GM15510 (cell line): ENCODE data around the gene RBM41.

ENCODE experiments used
- POLR2A ChIP-seq: IDR thresholded peaks from 3 replicates; pipeline ENCODE4 v1.6.1; 2011; ENCODE audit warnings: borderline replicate concordance; ENCODE audit not compliant: insufficient read length; ENCODE audit errors: extremely low read depth

The RBM41 gene

GRCh38 chrX:107054978-107055377, 63.6 kb downstream of the RBM41 start:
- TF ChIP-seq POLR2A = no peak

DNA sequence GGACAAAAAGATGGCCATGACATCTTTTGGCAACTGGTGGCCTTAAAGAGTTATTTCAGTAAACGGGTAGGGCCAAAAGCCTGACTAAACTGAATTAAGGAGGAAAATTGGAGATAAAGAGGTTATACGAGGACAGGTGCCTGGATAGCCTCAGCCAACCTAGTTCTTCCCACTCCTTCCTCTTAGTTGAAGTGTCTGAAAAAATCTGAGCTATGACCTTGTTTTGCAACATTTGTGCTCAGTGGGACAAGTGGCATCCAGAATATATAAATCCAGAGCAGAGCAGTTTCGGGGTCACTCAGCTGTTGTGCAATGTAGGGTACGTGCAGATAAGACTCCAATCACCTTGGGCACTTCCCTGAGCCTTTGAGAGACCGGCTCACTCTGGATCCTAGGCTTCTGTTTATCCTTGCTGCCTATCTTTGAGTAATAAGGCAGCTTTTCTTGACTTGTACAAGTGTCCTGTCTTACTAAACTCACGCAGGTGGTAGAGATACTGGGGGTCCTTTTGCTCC, 68.4 kb downstream of the RBM41 start:
- no peak for TF ChIP-seq POLR2A

GRCh38 chrX:107047622-107048021, 71.0 kb downstream of the RBM41 start:
- TF ChIP-seq POLR2A = no peak

DNA sequence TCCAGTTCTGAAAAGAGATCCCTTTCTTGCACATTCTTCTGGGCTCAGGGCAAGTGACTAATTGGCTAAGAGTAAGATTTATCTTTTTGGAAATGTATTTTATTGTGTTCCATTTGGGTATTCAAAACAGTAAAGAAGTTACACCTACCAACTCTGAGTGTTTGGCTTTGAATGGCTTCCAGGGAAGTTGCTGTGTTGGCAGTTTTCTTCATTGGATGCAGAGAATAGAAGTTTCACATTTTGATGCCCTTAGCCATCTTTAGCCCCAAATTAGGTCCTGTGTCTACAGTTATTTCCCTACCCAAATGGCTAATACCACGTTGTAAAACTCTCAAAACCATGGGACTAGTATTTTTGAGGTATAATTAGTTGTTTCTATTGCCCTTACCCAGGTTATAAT, 88.9 kb downstream of the RBM41 start:
- TF ChIP-seq POLR2A = no peak

GRCh38 chrX:107025545-107025944, 93.1 kb downstream of the RBM41 start:
- no peak for TF ChIP-seq POLR2A

DNA sequence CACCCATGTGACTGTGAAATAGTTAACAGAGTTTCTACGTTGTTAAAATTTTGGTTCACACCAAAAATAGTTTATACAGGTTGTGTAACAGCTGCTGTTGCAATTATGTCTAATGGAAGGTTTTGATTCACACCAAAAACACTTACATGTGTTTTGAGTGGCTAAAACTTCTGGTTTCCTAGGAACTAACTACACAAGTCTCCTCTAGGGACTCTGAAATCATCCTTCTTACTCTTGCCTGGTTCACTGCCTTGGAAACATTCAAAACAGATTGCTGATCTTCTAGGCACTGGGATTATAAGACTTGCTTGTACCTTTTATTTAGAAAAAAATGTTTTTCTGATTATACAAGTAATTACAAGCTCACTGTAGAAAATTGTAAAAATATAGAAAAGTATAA, 103.7 kb downstream of the RBM41 start:
- TF ChIP-seq POLR2A = no peak
